LNCAP (cell line): ENCODE data around the gene USP35.

Source experiments
- TF ChIP-seq, protein P1 (sequence below): fragments of 450-650 bp; IDR thresholded peaks from 2 replicates; pipeline ENCODE4 v1.5.1; 2017; ENCODE audit warnings: mild to moderate bottlenecking

Gene USP35

DNA sequence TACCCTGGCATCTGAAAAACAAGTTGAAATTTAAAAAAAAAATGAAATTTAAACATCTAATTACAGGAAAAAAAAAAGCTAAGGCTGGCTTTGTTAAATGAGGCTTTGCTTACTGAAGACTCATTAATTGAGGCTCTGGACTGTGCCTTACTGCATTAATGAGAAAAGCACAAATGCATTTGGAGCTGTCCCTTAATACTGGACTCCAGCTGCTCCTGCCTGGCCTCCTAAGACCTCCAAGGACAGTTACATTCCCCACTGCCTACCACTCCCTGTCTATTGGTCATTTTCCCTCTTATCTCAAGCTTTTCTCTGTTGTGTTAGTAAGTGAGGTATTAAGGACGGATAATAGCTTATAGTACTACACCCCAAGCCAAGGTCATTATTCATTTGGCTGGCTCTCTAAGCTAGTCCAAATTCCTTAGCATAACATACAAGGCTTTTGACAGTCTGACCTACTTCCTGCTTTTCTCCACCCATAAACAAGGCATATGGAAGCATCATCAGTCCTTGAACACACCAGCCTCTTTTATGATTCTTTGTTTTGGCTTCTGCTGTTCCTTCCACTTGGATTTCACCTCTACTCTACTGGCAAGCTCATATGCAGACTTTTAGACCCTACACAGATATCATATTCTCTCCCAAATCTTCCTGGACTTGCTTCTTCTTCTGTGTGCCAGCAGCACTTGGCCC is 62.5 kb downstream of the USP35 start:
- TF ChIP-seq, protein P1, sequence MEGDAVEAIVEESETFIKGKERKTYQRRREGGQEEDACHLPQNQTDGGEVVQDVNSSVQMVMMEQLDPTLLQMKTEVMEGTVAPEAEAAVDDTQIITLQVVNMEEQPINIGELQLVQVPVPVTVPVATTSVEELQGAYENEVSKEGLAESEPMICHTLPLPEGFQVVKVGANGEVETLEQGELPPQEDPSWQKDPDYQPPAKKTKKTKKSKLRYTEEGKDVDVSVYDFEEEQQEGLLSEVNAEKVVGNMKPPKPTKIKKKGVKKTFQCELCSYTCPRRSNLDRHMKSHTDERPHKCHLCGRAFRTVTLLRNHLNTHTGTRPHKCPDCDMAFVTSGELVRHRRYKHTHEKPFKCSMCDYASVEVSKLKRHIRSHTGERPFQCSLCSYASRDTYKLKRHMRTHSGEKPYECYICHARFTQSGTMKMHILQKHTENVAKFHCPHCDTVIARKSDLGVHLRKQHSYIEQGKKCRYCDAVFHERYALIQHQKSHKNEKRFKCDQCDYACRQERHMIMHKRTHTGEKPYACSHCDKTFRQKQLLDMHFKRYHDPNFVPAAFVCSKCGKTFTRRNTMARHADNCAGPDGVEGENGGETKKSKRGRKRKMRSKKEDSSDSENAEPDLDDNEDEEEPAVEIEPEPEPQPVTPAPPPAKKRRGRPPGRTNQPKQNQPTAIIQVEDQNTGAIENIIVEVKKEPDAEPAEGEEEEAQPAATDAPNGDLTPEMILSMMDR, result no peak

GRCh38 chr11:78253797-78254196 is 65.1 kb downstream of the USP35 start:
- TF ChIP-seq, protein P1, result no peak

DNA sequence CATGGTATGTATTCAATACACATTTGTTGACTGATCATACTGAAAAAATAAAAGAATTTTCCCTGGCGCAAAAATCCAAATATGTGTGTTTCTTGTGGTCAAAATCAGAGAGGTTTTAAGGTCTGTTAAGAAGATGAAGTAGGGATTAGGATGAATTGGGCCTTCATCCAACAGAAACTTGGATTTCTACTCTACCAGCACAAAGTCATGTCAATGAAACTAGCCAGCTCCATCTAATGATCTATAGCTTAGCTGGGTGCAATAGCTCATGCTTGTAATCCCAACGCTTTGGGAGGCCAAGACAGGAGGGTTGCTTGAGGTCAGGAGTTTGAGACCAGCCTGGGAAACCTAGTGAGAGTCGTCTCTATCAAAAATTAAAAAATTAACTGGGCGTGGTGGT is 65.5 kb downstream of the USP35 start:
- TF ChIP-seq, protein P1, result no peak

- TF ChIP-seq, protein P1, result no peak
These were observed 67.2 kb downstream of the USP35 start for GRCh38 chr11:78255919-78256318.

DNA sequence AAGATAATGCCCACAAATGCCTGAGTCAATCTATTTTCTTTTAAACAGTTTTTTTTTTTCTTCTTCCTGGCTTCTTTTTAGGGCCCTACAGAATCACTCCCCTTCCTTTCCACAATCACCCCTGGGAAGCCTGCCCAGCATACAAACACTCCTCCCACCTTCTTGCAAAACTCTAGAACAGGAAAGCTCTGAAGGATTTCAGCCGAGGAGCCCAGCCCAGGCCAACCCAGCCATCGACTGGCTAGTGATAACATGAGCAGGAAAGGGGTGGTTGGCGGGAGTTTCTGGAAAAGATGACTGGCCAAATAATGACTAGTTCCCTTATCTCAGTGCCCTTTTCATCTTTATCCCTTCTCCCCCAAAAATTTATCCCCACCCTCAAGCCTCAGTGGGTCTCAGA is 68.2 kb downstream of the USP35 start:
- TF ChIP-seq, protein P1, result no peak

- TF ChIP-seq, protein P1, result no peak
These were observed 68.9 kb downstream of the USP35 start for GRCh38 chr11:78257654-78258053.

DNA sequence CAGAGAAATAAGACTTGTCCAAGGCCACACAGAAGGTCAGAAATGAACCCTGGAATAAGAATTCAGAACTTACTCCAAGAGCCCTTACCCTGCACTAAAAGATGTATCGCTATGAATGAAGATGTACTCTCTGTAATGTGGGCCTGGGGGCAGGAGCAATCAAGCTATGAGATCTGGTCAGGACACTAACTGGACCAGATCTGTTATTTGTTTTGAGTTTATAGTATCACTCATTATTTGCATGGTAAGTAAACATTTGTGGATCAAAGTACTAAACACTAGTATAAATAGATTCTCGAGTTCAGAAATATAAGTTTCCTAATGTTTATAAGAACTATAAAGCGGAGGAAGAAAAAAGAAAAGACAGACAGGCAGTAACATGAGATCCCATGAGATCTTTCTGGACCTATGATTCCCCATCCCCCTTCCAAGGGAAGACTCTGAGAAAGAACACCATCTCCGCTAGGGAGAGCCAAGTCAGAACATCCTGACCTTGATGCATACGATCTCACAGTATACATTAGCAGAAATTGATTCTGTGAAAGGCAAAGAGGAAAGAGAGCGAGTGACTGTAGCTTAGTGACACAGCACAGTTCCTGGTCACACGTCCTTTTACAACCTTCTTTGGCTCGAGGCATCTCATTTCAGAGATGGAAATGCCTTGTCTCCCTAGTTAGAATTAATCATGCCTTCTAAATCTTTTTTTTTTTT is 71.2 kb downstream of the USP35 start:
- TF ChIP-seq, protein P1, result no peak
